HepG2 (cell line): ENCODE measurements around the gene ZNF629. TPM values are rescaled to one million over a fixed set of nuclear protein-coding genes. Genes with fewer than 3 reads are reported as not detected.

ENCODE experiments used
- AHR ChIP-seq: IDR thresholded peaks from 2 replicates; pipeline ENCODE4 v1.6.1; 2018; ENCODE audit warnings: missing genetic modification reagents, missing compliant biosample characterization
- CHD2 ChIP-seq: IDR thresholded peaks from 2 replicates; pipeline ENCODE4 v1.6.1; 2011; ENCODE audit warnings: low read depth, low read length, improper control_type of control experiment
- CREB3 ChIP-seq: sonication (generic); formaldehyde crosslinking; IDR thresholded peaks from 2 replicates; pipeline ENCODE4 v1.5.0; 2020; ENCODE audit warnings: missing genetic modification reagents
- FOXO1 ChIP-seq: sonication (generic); formaldehyde crosslinking; IDR thresholded peaks from 2 replicates; pipeline ENCODE4 v1.4.0; 2020; ENCODE audit warnings: missing genetic modification reagents
- GMEB2 ChIP-seq: IDR thresholded peaks from 2 replicates; pipeline ENCODE4 v1.6.1; 2016; ENCODE audit warnings: missing biosample characterization, missing genetic modification reagents, low read depth
- HOXA3 ChIP-seq: sonication (generic); formaldehyde crosslinking; IDR thresholded peaks from 2 replicates; pipeline ENCODE4 v1.5.0; 2020; ENCODE audit warnings: missing genetic modification reagents
- NFIC ChIP-seq: IDR thresholded peaks from 2 replicates; pipeline ENCODE4 v1.6.1; 2012; ENCODE audit warnings: mild to moderate bottlenecking, low read length, inconsistent platforms
- RNF2 ChIP-seq: fragments of 450-650 bp; conservative IDR thresholded peaks from 2 replicates; pipeline ENCODE4 v1.6.1; 2016; ENCODE audit warnings: low read depth
- SP2 ChIP-seq: sonication (generic); formaldehyde crosslinking; IDR thresholded peaks from 2 replicates; pipeline ENCODE4 v1.5.1; 2020; ENCODE audit warnings: mild to moderate bottlenecking, missing genetic modification reagents
- SP5 ChIP-seq: IDR thresholded peaks from 2 replicates; pipeline ENCODE4 v1.6.1; 2016; ENCODE audit warnings: low read depth, borderline replicate concordance
- TMF1 ChIP-seq: sonication (generic); formaldehyde crosslinking; IDR thresholded peaks from 2 replicates; pipeline ENCODE4 v1.8.1; 2022; ENCODE audit warnings: low read depth, missing genetic modification reagents
- ZNF10 ChIP-seq: sonication (generic); formaldehyde crosslinking; IDR thresholded peaks from 2 replicates; pipeline ENCODE4 v1.4.0; 2020; ENCODE audit warnings: mild to moderate bottlenecking, low read depth, missing genetic modification reagents, borderline replicate concordance
- ZNF367 ChIP-seq: sonication (generic); formaldehyde crosslinking; IDR thresholded peaks from 2 replicates; pipeline ENCODE4 v1.4.0; 2020; ENCODE audit warnings: missing genetic modification reagents, borderline replicate concordance
- ZNF468 ChIP-seq: sonication (generic); formaldehyde crosslinking; IDR thresholded peaks from 2 replicates; pipeline ENCODE4 v1.8.0; 2022; ENCODE audit warnings: mild to moderate bottlenecking, moderate library complexity, missing genetic modification reagents
- ZNF720 ChIP-seq: sonication (generic); formaldehyde crosslinking; IDR thresholded peaks from 2 replicates; pipeline ENCODE4 v1.4.0; 2020; ENCODE audit warnings: missing genetic modification reagents
- ZSCAN5A ChIP-seq: sonication (generic); formaldehyde crosslinking; IDR thresholded peaks from 2 replicates; pipeline ENCODE4 v1.8.0; 2022; ENCODE audit warnings: mild to moderate bottlenecking, missing genetic modification reagents, borderline replicate concordance
- polyA plus RNA-seq, 8 experiments: library from polyadenylated mRNA; depleted of rRNA in 3 of 8; stranded (reverse) in 7 of 8; unstranded in 1 of 8; fragments of >200 nt; fragmentation: Illumina TruSeq in 4 of 8; extraction: Trizol in 4 of 8; gene quantifications; 2 replicates each; pipeline versions ENCODE4 v1.2.1 to v1.2.3, GENCODE V29; 2011 to 2016; ENCODE audit warnings: low read depth in 4 of 8, missing spikeins in 1 of 8, mixed read lengths in 1 of 8; ENCODE audit not compliant: insufficient read depth in 1 of 8
- total RNA-seq, 5 experiments: library from RNA; depleted of rRNA; stranded (reverse); fragments of >200 nt; fragmentation: Illumina TruSeq; extraction: Trizol; gene quantifications; 2 replicates each; pipeline ENCODE4 v1.2.3, GENCODE V29; 2016; ENCODE audit warnings: low read depth in 1 of 5
- TF ChIP-seq, protein P1 (sequence below): sonication (generic); formaldehyde crosslinking; IDR thresholded peaks from 2 replicates; pipeline ENCODE4 v1.4.0; 2020; ENCODE audit warnings: missing genetic modification reagents, borderline replicate concordance
- TF ChIP-seq, protein P2 (sequence below): sonication (generic); formaldehyde crosslinking; IDR thresholded peaks from 2 replicates; pipeline ENCODE4 v1.5.0; 2020; ENCODE audit warnings: mild to moderate bottlenecking, missing genetic modification reagents, borderline replicate concordance
- TF ChIP-seq, protein P3 (sequence below): sonication (generic); formaldehyde crosslinking; IDR thresholded peaks from 2 replicates; pipeline ENCODE4 v1.5.1; 2020; ENCODE audit warnings: mild to moderate bottlenecking, missing genetic modification reagents, moderate library complexity

ZNF629 gene
- total and polyA plus RNA-seq, 2 of the 13 experiments (the other 11 are each of a cell fraction or from before 2014, with no cell fraction given), result 6.1 to 16.5 TPM

DNA sequence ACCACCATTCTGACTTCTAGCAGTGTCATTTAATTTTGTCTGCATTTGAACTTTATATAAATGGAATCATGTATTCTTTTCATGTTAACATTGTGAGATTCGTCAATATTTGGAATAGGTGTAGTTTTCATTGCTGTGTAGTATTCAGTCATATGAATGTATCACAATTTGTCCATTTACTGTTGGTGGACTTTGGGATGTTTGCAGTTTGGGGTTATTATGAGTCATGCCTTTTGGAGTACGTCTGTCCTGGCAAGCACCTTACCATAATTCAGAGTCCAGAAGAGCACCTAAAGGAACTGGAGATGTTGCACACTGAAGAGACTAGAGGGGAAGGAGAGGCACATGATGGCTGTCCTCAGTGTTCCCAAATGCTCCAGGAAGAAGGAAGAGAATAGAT lies 41.9 kb downstream of the ZNF629 start (continued):
- no peak for TF ChIP-seq ZNF468 (CRISPR knock-in tag)
- peak; percentile 13; the same call in 1 of the 2 replicates for TF ChIP-seq HOXA3
- TF ChIP-seq ZSCAN5A (CRISPR knock-in tag), result no peak
- TF ChIP-seq ZNF10, result no peak
- TF ChIP-seq AHR (CRISPR knock-in tag), result no peak
- no peak for TF ChIP-seq CREB3 (CRISPR knock-in tag)
- TF ChIP-seq, protein P1, sequence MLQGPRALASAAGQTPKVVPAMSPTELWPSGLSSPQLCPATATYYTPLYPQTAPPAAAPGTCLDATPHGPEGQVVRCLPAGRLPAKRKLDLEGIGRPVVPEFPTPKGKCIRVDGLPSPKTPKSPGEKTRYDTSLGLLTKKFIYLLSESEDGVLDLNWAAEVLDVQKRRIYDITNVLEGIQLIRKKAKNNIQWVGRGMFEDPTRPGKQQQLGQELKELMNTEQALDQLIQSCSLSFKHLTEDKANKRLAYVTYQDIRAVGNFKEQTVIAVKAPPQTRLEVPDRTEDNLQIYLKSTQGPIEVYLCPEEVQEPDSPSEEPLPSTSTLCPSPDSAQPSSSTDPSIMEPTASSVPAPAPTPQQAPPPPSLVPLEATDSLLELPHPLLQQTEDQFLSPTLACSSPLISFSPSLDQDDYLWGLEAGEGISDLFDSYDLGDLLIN (CRISPR knock-in tag), result no peak
- TF ChIP-seq ZNF367, result no peak
- no peak for TF ChIP-seq ZNF720 (CRISPR knock-in tag)
- TF ChIP-seq RNF2, result no peak
- peak; percentile 25; the same call in 1 of the 2 replicates for TF ChIP-seq NFIC
- TF ChIP-seq TMF1 (CRISPR knock-in tag), result no peak
- no peak for TF ChIP-seq CHD2
- TF ChIP-seq, protein P2, sequence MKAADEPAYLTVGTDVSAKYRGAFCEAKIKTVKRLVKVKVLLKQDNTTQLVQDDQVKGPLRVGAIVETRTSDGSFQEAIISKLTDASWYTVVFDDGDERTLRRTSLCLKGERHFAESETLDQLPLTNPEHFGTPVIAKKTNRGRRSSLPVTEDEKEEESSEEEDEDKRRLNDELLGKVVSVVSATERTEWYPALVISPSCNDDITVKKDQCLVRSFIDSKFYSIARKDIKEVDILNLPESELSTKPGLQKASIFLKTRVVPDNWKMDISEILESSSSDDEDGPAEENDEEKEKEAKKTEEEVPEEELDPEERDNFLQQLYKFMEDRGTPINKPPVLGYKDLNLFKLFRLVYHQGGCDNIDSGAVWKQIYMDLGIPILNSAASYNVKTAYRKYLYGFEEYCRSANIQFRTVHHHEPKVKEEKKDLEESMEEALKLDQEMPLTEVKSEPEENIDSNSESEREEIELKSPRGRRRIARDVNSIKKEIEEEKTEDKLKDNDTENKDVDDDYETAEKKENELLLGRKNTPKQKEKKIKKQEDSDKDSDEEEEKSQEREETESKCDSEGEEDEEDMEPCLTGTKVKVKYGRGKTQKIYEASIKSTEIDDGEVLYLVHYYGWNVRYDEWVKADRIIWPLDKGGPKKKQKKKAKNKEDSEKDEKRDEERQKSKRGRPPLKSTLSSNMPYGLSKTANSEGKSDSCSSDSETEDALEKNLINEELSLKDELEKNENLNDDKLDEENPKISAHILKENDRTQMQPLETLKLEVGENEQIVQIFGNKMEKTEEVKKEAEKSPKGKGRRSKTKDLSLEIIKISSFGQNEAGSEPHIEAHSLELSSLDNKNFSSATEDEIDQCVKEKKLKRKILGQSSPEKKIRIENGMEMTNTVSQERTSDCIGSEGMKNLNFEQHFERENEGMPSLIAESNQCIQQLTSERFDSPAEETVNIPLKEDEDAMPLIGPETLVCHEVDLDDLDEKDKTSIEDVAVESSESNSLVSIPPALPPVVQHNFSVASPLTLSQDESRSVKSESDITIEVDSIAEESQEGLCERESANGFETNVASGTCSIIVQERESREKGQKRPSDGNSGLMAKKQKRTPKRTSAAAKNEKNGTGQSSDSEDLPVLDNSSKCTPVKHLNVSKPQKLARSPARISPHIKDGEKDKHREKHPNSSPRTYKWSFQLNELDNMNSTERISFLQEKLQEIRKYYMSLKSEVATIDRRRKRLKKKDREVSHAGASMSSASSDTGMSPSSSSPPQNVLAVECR (CRISPR knock-in tag), result no peak
- no peak; the same call in 1 of the 2 replicates for TF ChIP-seq FOXO1 (CRISPR knock-in tag)
- no peak for TF ChIP-seq SP2 (CRISPR knock-in tag)
- TF ChIP-seq GMEB2, result no peak
- TF ChIP-seq, protein P3, sequence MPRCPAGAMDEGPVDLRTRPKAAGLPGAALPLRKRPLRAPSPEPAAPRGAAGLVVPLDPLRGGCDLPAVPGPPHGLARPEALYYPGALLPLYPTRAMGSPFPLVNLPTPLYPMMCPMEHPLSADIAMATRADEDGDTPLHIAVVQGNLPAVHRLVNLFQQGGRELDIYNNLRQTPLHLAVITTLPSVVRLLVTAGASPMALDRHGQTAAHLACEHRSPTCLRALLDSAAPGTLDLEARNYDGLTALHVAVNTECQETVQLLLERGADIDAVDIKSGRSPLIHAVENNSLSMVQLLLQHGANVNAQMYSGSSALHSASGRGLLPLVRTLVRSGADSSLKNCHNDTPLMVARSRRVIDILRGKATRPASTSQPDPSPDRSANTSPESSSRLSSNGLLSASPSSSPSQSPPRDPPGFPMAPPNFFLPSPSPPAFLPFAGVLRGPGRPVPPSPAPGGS, result no peak
- no peak for TF ChIP-seq SP5 (CRISPR knock-in tag)
